ENCODE results near the gene HAUS3. TPM values are rescaled to one million over a fixed set of nuclear protein-coding genes. Genes with fewer than 3 reads are reported as not detected.

The HAUS3 gene
- total RNA-seq, 2 experiments from 2014 or later, result 143 to 148 TPM

DNA sequence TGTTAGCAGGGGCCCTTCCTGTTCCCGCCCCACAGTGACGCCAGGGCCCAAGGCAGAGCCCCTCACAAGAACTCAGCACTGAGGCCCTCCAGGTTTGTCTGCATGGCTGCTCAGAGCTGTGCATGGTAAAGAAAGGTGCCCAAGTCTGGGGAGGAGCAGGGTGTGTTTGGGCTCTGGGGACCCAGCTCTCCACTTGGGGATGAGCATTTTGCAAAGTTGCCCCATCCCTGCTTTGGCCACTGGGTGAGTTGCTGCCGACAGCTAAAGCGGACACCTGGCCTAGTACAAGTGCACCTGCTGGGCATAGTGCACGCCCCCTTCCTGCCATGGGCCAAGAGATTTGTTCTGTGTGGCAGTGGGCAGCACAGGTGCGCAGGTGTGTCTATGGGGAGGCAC, 22.0 kb upstream of the HAUS3 start:
- CTCF ChIA-PET, result interaction anchor here (1.6 kb wide), 1 partner anchor 18 kb away, joined by 3 read pairs; no protein-coding TSS in a partner anchor

DNA sequence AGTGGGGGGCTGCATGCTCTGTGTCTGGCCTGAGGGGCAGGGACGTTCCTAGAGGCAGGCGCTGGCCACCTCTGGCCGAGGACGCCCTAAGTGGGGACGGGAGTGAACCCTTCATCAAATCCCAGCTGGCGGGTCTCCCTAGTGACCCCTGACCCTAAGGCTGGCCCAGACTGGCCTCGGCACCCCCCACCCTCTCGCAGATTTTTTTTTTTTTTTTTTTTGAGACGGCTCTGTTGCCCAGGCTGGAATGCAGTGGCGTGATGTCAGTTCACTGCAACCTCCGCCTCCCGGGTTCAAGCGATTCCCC, 21.0 kb upstream of the HAUS3 start:
- Mint-ChIP-seq H3K4me3 (peak overlapping the region; percentile 96), H3K4me1 (ENCODE audit: low read depth) (no peaks in the 10 kb centered on the region), H3K27ac (peak overlapping the region; percentile 95), H3K9me3 (no peaks in the 10 kb centered on the region), H3K36me3 (ENCODE audit: low read depth) (peaks cover 4% of the 10 kb centered on the region), H3K27me3 (no peaks in the 10 kb centered on the region)
- no peak for ATAC-seq (ENCODE audit: poor library complexity)
- H3K27ac ChIP-seq (ENCODE audit: low read depth in 1 of 2, low read length in 2 of 2), result peak overlapping the region; percentile 84 to 93
- POLR2A ChIA-PET, result interaction anchor here (1.1 to 3.8 kb wide), 11 partner anchors 19 to 701 kb away, joined by 3 to 84 read pairs (median 21); partner anchors contain the start of genes CFAP99, GRK4, HAUS3 and NOP14
- intact Hi-C loops (cut with DNase I, micrococcal nuclease), result loop anchor here (1.0 to 10.0 kb wide), 10 partner anchors 18 to 672 kb away; partner anchors contain the start of genes FAM193A (in 1 of the 2) and NELFA (in 1 of the 2)
- no peaks in the 10 kb centered on the region for H3K9me3 ChIP-seq (ENCODE audit: control insufficient read depth in 1 of 2, insufficient read depth in 1 of 2, low read length in 2 of 2)
- no peaks in the 10 kb centered on the region for H3K27me3 ChIP-seq (ENCODE audit: control insufficient read depth in 1 of 2, insufficient read depth in 2 of 2, low read length in 2 of 2)
- peak overlapping the region; percentile 64 for H3K4me3 ChIP-seq (ENCODE audit: low read length)
- peaks cover 19% of the 10 kb centered on the region for H3K36me3 ChIP-seq (ENCODE audit: insufficient read depth, low read length)
- peaks cover 46% of the 10 kb centered on the region for H3K4me1 ChIP-seq (ENCODE audit: insufficient read depth, low read length)
- TF ChIP-seq, protein P1, sequence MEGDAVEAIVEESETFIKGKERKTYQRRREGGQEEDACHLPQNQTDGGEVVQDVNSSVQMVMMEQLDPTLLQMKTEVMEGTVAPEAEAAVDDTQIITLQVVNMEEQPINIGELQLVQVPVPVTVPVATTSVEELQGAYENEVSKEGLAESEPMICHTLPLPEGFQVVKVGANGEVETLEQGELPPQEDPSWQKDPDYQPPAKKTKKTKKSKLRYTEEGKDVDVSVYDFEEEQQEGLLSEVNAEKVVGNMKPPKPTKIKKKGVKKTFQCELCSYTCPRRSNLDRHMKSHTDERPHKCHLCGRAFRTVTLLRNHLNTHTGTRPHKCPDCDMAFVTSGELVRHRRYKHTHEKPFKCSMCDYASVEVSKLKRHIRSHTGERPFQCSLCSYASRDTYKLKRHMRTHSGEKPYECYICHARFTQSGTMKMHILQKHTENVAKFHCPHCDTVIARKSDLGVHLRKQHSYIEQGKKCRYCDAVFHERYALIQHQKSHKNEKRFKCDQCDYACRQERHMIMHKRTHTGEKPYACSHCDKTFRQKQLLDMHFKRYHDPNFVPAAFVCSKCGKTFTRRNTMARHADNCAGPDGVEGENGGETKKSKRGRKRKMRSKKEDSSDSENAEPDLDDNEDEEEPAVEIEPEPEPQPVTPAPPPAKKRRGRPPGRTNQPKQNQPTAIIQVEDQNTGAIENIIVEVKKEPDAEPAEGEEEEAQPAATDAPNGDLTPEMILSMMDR (IDR thresholded peaks at IDR 0.05), result no peak
- CTCF ChIA-PET, result interaction anchor here (0.7 to 2.4 kb wide), 4 partner anchors 19 to 156 kb away, joined by 3 to 17 read pairs (median 5); partner anchors contain the start of genes CFAP99, HAUS3, POLN and ZFYVE28
- peak in 1 of 14 experiments; percentile 26 for DNase-seq

More for the DNA sequence above, 22.0 kb upstream of the HAUS3 start:
- intact Hi-C loops (cut with DNase I, micrococcal nuclease), result loop anchor here in 1 of 2 experiments (2.0 to 10.0 kb wide), 5 partner anchors 17 to 671 kb away; partner anchors contain the start of gene NELFA
- H3K4me3 Mint-ChIP-seq, result peak overlapping the region; percentile 11
- Histone ChIP-seq H3K4me1 (ENCODE audit: insufficient read depth, low read length) (peaks cover 37% of the 10 kb centered on the region), H3K9me3 (ENCODE audit: control insufficient read depth in 1 of 2, insufficient read depth in 1 of 2, low read length in 2 of 2) (no peaks in the 10 kb centered on the region), H3K36me3 (ENCODE audit: insufficient read depth, low read length) (peaks cover 10% of the 10 kb centered on the region), H3K4me3 (ENCODE audit: low read length) (no peak overlapping the region), H3K27ac (ENCODE audit: low read depth in 1 of 2, low read length in 2 of 2) (peak overlapping the region in 1 of 2 donors; percentile 4), H3K27me3 (ENCODE audit: control insufficient read depth in 1 of 2, insufficient read depth in 2 of 2, low read length in 2 of 2) (no peaks in the 10 kb centered on the region)
- ATAC-seq (ENCODE audit: poor library complexity) (no peak), DNase-seq (no peak)
- no peaks in the 10 kb centered on the region for H3K27me3 Mint-ChIP-seq
- POLR2A ChIA-PET, result interaction anchor here (0.6 to 3.6 kb wide), 4 partner anchors 18 to 155 kb away, joined by 4 to 65 read pairs (median 36); partner anchors contain the start of genes CFAP99 and ZFYVE28
- TF ChIP-seq, protein P1 (IDR thresholded peaks at IDR 0.05), result no peak
- no peaks in the 10 kb centered on the region for H3K9me3 Mint-ChIP-seq
- H3K27ac Mint-ChIP-seq, result peak overlapping the region; percentile 95
- H3K36me3 Mint-ChIP-seq (ENCODE audit: low read depth), result peaks cover 4% of the 10 kb centered on the region
- no peaks in the 10 kb centered on the region for H3K4me1 Mint-ChIP-seq (ENCODE audit: low read depth)

DNA sequence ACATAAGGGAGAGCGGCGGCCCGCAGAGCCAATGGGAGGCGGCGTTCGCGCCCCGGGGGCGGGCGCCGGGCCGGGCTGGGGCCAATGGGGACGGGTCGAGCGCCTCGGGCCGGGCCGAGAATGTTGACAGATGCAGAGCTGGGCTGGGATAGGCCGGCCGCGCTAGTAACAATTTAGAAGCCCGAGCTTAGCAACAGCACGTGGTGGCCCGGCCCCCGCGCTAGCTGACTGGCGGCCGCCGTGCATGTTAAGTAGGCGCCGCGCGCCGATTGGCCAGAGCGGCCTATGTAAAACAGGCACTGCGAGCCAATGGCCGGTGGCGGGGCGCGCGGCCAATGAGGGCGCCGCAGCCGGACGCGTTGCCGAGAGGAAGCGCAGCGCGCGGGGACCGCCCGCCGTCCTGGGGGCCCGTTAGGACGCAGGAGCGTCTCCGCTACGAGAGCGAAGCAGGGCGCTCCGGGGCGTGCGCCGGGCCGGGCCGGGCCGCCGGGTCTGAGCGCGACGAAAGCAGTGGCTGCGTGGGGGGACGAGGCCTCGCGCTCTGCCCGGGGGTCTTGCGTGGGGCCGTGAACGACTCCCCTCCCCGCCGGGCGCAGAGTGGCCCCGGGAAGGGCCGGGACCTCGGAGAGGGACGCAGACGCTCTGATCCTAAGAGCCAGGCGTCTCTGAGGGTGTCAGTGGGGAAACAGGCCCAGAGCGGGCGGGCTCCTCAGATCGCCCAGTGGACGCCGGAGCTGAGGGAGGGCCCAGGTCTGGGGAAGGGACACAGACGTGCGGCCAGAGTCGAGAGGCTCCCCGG, 20.4 kb upstream of the HAUS3 start:
- H3K27me3 ChIP-seq (ENCODE audit: control insufficient read depth in 1 of 2, insufficient read depth in 2 of 2, low read length in 2 of 2), result no peaks in the 10 kb centered on the region
- ATAC-seq (ENCODE audit: poor library complexity) (peak; percentile 89), DNase-seq (peak; percentile 92 to 99 (median 97))
- ChIA-PET CTCF (interaction anchor here (0.9 to 2.4 kb wide), 4 partner anchors 20 to 157 kb away, joined by 3 to 17 read pairs (median 7); partner anchors contain the start of genes CFAP99, HAUS3, POLN and ZFYVE28), POLR2A (interaction anchor here (0.6 to 3.8 kb wide), 34 partner anchors 11 to 1481 kb away, joined by 3 to 84 read pairs (median 5); partner anchors contain the start of genes CFAP99, FAM193A, GRK4 and HAUS3)
- H3K4me1 ChIP-seq (ENCODE audit: insufficient read depth, low read length), result peaks cover 51% of the 10 kb centered on the region
- Mint-ChIP-seq H3K27me3 (no peaks in the 10 kb centered on the region), H3K36me3 (ENCODE audit: low read depth) (peaks cover 4% of the 10 kb centered on the region), H3K9me3 (no peaks in the 10 kb centered on the region), H3K4me3 (peak overlapping the region; percentile 96), H3K27ac (peak overlapping the region; percentile 95), H3K4me1 (ENCODE audit: low read depth) (no peaks in the 10 kb centered on the region)
- TF ChIP-seq, protein P1 (IDR thresholded peaks at IDR 0.05), result no peak
- peak overlapping the region; percentile 84 to 93 for H3K27ac ChIP-seq (ENCODE audit: low read depth in 1 of 2, low read length in 2 of 2)
- H3K4me3 ChIP-seq (ENCODE audit: low read length), result peak overlapping the region; percentile 64
- no peaks in the 10 kb centered on the region for H3K9me3 ChIP-seq (ENCODE audit: control insufficient read depth in 1 of 2, insufficient read depth in 1 of 2, low read length in 2 of 2)
- intact Hi-C loops (cut with DNase I, micrococcal nuclease), result loop anchor here (1.0 to 10.0 kb wide), 10 partner anchors 18 to 672 kb away; partner anchors contain the start of genes FAM193A (in 1 of the 2) and NELFA (in 1 of the 2)
- peaks cover 25% of the 10 kb centered on the region for H3K36me3 ChIP-seq (ENCODE audit: insufficient read depth, low read length)

Data from CD4-positive, alpha-beta T cell (primary cell).